ENCODE results near the gene DNMBP. TPM values are rescaled to one million over a fixed set of nuclear protein-coding genes. Genes with fewer than 3 reads are reported as not detected.

The DNMBP gene, protein sequence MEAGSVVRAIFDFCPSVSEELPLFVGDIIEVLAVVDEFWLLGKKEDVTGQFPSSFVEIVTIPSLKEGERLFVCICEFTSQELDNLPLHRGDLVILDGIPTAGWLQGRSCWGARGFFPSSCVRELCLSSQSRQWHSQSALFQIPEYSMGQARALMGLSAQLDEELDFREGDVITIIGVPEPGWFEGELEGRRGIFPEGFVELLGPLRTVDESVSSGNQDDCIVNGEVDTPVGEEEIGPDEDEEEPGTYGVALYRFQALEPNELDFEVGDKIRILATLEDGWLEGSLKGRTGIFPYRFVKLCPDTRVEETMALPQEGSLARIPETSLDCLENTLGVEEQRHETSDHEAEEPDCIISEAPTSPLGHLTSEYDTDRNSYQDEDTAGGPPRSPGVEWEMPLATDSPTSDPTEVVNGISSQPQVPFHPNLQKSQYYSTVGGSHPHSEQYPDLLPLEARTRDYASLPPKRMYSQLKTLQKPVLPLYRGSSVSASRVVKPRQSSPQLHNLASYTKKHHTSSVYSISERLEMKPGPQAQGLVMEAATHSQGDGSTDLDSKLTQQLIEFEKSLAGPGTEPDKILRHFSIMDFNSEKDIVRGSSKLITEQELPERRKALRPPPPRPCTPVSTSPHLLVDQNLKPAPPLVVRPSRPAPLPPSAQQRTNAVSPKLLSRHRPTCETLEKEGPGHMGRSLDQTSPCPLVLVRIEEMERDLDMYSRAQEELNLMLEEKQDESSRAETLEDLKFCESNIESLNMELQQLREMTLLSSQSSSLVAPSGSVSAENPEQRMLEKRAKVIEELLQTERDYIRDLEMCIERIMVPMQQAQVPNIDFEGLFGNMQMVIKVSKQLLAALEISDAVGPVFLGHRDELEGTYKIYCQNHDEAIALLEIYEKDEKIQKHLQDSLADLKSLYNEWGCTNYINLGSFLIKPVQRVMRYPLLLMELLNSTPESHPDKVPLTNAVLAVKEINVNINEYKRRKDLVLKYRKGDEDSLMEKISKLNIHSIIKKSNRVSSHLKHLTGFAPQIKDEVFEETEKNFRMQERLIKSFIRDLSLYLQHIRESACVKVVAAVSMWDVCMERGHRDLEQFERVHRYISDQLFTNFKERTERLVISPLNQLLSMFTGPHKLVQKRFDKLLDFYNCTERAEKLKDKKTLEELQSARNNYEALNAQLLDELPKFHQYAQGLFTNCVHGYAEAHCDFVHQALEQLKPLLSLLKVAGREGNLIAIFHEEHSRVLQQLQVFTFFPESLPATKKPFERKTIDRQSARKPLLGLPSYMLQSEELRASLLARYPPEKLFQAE (N-terminal part only)
- total RNA-seq (10 to 100 TPM; 14.8 to 15.8 TPM), polyA plus RNA-seq (ENCODE audit: insufficient read length in 6 of 6) (10 to 100 TPM; 35.0 to 43.9 (median 39.3) TPM)
- long read RNA-seq, donor 1, partial matches to known transcripts = 11 of 11 reads
- long read RNA-seq, donor 1, other reads (novel, unspliced or antisense) = 0 of 11 reads
- long read RNA-seq, donor 2, full-length matches to known transcripts = 1 of 1 reads
- long read RNA-seq, donor 2, partial matches to known transcripts = 0 of 1 reads
- long read RNA-seq, donor 2, other reads (novel, unspliced or antisense) = 0 of 1 reads
- long read RNA-seq, donor 3, full-length matches to known transcripts = 1 of 6 reads
- long read RNA-seq, donor 3, partial matches to known transcripts = 5 of 6 reads
- long read RNA-seq, donor 3, other reads (novel, unspliced or antisense) = 0 of 6 reads
- long read RNA-seq, donor 4 = 0 reads
- long read RNA-seq, donor 5 = 0 reads
- long read RNA-seq, donor 6 = 0 reads
- long read RNA-seq, donor 7 = 0 reads
- long read RNA-seq, donor 8, partial matches to known transcripts = 5 of 5 reads
- long read RNA-seq, donor 8, other reads (novel, unspliced or antisense) = 0 of 5 reads
- long read RNA-seq, donor 9 = 0 reads
- long read RNA-seq, donor 10 = 0 reads
- long read RNA-seq, donor 11, full-length matches to known transcripts = 1 of 1 reads
- long read RNA-seq, donor 11, partial matches to known transcripts = 0 of 1 reads
- long read RNA-seq, donor 11, other reads (novel, unspliced or antisense) = 0 of 1 reads
- long read RNA-seq, donor 12, full-length matches to known transcripts = 1 of 1 reads
- long read RNA-seq, donor 12, partial matches to known transcripts = 0 of 1 reads
- long read RNA-seq, donor 12, other reads (novel, unspliced or antisense) = 0 of 1 reads

DNA sequence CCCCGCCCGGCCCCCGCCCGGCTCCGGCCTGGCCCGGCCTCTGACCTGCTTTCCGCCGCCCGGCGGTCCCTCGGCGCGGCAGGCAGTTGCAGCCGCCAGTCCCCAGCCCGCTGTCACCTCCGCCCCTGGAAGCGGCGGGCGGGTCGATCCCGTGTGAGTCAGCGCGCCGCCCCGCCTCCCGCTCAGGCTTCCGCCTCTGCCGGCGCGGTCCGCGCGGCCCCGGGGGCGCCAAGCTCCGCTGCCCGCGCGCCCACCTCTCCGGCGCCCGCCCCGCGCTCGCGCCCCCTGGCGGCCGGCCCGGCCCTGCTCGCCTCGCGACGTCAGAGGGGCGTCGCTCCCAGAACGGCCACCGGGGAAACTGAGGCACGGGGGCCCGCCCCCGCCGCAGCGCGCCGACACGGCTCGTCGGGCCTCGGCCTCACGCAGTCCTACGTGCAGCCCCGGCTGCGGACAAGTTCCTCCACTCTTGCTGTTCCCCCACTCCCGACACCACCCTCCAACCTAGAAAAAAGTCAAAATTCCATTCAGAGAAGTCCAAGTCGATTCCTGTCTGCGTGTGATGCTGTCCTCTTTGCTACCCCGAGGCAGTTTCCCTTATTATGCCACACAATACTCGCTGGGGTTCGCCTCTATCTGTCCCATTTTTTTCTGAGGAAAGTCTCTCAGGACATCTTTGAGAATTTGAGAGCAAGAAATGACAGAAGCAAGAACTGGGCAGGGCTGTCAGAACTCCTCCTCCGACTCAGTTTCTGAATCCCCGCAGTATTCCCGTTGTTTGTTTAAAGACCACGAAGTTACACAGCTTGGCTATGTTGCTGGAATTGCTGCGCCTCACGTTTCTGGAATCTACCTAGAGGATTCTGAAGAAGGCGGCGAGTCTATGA lies at the start of gene DNMBP:
Gene DNMBP, minus strand, starts transcription at position 155 of the 884 bp plus-strand sequence. CDS start 37,823 bp downstream, outside the sequence.
- intact Hi-C loops (cut with DNase I) = no loop called here
- peak; percentile 91 for ATAC-seq

DNA sequence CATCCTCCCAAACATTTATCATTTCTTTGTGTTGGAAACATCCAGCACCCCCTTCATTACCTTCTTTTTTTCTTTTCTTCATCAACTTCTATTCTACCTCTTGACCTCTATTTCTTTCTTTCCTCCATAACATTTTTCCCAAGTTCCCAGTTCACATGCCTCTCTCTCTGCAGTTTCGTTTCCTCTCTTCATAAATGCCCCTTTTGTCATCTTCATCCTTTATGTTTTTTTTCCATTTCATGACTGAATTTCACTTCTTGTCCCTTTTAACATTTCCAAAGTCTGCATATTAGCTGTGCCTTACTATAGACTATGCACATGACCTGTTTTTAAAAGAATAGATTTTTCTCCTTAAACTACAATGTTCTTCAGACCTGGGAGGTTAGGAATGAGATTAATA lies 48.2 kb upstream of the DNMBP start:
- Histone ChIP-seq H3K9me3 (peaks cover 0 to 6% of the 10 kb centered on the region in 2 donors), H3K4me3 (no peak overlapping the region), H3K27me3 (no peaks in the 10 kb centered on the region), H3K27ac (no peak overlapping the region), H3K4me1 (no peaks in the 10 kb centered on the region), H3K36me3 (no peaks in the 10 kb centered on the region)
- DNase-seq (no peak), ATAC-seq (no peak)
- TF ChIP-seq, protein P1, sequence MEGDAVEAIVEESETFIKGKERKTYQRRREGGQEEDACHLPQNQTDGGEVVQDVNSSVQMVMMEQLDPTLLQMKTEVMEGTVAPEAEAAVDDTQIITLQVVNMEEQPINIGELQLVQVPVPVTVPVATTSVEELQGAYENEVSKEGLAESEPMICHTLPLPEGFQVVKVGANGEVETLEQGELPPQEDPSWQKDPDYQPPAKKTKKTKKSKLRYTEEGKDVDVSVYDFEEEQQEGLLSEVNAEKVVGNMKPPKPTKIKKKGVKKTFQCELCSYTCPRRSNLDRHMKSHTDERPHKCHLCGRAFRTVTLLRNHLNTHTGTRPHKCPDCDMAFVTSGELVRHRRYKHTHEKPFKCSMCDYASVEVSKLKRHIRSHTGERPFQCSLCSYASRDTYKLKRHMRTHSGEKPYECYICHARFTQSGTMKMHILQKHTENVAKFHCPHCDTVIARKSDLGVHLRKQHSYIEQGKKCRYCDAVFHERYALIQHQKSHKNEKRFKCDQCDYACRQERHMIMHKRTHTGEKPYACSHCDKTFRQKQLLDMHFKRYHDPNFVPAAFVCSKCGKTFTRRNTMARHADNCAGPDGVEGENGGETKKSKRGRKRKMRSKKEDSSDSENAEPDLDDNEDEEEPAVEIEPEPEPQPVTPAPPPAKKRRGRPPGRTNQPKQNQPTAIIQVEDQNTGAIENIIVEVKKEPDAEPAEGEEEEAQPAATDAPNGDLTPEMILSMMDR (IDR thresholded peaks at IDR 0.05) = no peak
- intact Hi-C loops (cut with DNase I) = no loop called here

More for the DNA sequence above, at the start of gene DNMBP:
- no peaks in the 10 kb centered on the region for H3K36me3 ChIP-seq
- TF ChIP-seq, protein P1 (IDR thresholded peaks at IDR 0.05) = peak; percentile 24 to 59
- no peaks in the 10 kb centered on the region for H3K9me3 ChIP-seq
- H3K27me3 ChIP-seq = no peaks in the 10 kb centered on the region
- peaks cover 8 to 50% of the 10 kb centered on the region in 2 donors for H3K4me1 ChIP-seq
- H3K4me3 ChIP-seq = peak within 1 kb of the TSS; percentile 65 to 75
- DNase-seq = peak; percentile 85 to 96 (median 88)
- H3K27ac ChIP-seq = peak within 1 kb of the TSS; percentile 77 to 83

DNA sequence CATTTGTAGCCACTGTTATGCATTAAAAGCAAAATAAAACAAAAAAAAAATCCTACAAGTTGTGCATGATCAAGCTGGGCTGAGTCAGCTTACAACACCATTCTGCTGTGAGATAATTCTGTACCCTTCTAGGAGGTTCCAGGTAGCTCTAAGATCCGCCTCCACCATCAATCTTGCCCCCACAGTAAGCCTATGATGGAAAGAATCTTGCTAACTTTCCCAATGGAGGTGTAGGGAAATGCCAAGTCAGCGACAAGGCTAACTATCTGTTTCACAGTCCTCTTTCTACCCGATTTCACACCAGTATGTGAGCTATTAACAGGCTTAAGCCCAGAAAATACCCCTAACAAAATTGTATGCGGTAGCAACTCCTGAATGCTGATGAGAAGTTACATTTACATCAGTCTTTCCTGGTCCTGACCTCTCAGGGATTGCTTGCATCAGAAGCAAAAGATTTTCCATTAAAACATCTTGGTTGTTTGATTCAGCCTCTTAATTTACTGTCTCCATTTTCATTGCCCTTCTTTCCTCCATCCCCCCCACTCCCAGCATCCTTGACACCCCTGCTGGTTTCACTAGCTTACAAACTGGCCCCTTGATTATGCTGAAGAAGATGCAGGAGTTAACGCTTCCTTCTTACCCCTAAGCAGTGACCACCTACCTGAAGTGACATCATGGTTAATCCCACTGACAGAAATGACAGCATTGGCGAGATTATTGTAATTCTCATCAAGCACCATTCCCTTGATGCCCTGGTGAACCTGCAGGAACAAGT lies 44.1 kb upstream of the DNMBP start:
- Histone ChIP-seq H3K4me1 (no peaks in the 10 kb centered on the region), H3K36me3 (no peaks in the 10 kb centered on the region), H3K27ac (no peak overlapping the region), H3K9me3 (peaks cover 0 to 6% of the 10 kb centered on the region in 2 donors), H3K27me3 (peaks cover 0 to 8% of the 10 kb centered on the region in 2 donors), H3K4me3 (no peak overlapping the region)
- intact Hi-C loops (cut with DNase I) = no loop called here
- TF ChIP-seq, protein P1 (IDR thresholded peaks at IDR 0.05) = no peak
- DNase-seq (no peak), ATAC-seq (no peak)
